ENCODE measurements around the gene KATNAL1.
A peak's percentile ranks its signal among the peaks of the same experiment; 100 is the strongest.
"Not testable (repeated sequence)": the region's sequence is repeated elsewhere in the genome, so short reads cannot be mapped to it uniquely, and the experiment has no call there.

Gene KATNAL1

GRCh38 chr13:30290812-30291436 lies 16.4 kb downstream of the KATNAL1 start:
- FAIRE-seq = no peak

- no peak for FAIRE-seq
Observed at GRCh38 chr13:30289533-30289932, 17.8 kb downstream of the KATNAL1 start.

GRCh38 chr13:30286059-30286458 lies 21.3 kb downstream of the KATNAL1 start:
- FAIRE-seq = not testable (repeated sequence)

DNA sequence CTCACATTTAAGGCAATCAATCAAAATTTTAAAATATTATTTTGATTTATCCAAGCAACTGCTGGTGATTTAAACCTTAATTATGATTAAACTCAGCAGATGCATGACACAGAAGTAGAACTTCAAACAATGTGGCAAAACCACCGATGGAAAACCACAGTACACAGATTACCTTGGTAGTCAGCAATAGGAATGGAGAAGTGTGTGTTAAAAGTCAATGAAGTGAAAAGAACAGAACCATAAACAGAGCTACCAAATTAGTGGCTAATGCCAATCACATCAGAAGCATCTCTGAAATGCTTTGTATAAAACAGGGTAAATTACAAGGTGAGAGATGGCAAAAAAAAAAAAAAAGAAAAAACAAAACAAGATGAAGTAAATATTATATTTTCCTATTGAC lies 31.2 kb downstream of the KATNAL1 start:
- FAIRE-seq = no peak

- no peak for FAIRE-seq
Observed at GRCh38 chr13:30274083-30274482, 33.3 kb downstream of the KATNAL1 start.

GRCh38 chr13:30270035-30270434 lies 37.3 kb downstream of the KATNAL1 start:
- not testable (repeated sequence) for FAIRE-seq

GRCh38 chr13:30268673-30269072 lies 38.7 kb downstream of the KATNAL1 start:
- no peak for FAIRE-seq

DNA sequence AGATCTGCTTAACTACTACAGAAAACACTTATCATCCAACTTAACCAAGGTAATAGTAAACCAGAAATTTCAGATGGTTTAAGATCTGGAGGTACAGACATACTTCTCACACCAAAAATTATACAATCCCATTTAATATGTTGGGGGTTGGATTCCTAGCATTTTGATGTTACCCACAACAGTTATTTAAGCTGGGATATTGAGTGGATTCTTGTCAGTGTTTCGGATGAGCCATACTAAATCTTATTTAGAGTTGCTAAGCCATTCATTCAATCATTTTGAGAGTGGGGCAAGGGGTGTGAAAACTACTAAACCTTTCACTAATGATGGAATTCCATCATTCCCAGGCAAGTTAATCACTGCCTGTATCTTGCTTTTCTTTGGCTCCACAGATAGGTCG lies 40.6 kb downstream of the KATNAL1 start:
- FAIRE-seq = no peak

DNA sequence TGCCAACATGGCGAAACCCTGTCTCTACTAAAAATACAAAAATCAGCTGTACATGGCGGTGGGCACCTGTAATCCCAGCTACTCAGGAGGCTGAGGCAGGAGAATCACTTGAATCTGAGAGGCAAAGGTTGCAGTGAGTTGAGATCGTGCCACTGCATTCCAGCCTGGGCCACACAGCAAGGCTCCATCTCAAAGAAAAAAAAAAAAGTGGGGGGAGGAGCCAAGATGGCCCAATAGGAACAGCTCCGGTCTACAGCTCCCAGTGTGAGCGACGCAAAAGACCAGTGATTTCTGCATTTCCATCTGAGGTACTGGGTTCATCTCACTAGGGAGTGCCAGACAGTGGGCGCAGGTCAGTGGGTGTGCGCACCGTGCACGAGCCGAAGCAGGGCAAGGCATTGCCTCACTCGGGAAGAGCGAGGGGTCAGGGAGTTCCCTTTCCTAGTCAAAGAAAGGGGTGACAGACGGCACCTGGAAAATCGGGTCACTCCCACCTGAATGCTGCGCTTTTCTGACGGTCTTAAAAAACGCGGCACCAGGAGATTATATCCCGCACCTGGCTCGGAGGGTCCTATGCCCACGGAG lies 48.1 kb downstream of the KATNAL1 start:
- FAIRE-seq = not testable (repeated sequence)

GRCh38 chr13:30257468-30258099 lies 49.8 kb downstream of the KATNAL1 start:
- FAIRE-seq = no peak

DNA sequence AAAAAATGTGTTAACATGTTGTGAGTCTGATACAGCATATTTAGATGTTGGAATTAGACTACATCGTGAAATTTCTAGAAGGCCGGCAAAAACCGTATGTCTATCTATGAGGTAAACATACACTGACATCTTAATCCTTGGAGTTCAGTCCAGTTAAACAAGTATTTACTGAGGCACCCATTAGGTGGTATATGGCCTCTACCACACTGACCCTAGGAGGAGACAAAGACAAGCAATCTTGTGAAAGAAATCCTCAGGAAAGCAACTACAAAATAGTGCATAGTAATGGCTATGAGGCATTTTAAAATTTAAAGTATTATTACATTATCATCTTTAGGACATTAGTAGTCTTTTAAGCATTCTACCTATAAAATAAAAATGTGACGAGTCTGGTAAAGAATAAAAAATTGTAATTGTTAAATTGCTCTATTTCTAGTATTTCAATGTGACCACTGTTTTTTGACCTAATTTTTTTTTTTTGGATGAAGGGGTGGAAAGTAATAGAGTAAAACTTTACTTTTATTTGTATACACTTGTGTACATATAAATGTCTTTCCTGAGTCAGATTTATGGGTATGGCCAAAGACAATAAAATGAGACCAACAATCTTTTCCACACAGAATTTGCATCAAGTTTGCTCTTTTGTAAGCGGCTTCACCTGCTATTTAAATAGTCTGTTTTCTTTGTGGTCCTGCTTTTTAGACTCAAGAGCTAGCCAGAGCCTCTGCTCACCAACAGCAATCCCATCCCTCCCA lies 50.5 kb downstream of the KATNAL1 start:
- no peak for FAIRE-seq

DNA sequence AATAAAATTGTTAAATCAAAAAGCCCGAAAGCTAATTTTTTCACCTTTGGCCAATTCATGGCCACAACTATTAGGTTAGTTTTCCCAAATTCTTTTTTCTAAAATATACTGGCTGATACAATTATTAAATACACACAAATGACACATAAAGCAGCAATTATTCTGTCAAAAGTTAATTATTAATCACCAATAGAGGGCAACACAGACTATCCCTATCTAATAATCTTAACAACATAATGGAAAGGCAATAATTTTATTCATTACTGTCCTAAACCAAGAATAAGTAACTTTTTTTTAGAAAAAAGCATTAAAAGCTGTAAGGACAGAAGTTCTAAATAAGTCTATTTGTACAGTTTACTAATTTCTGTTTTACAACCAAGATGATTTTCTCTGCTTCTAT lies 51.7 kb downstream of the KATNAL1 start:
- FAIRE-seq = peak; percentile 31

DNA sequence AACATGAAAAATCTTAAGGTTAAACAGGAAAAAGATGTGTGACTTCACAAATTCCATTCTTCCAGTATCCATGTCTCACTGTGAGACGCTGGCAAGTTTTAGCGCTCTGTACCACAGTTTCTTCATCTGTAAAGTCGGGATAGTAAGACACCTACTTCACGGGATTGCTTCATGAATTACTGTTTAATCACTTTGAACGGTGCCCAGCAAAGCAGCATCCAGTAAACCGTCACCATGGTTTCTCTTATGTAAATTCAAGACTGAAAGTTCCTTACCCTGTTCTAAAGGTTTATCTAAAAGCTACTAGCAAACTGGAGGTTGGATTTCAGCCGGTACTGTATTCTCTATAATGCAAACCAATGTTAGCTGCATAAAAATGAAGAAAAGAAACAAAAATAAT lies 53.5 kb downstream of the KATNAL1 start:
- FAIRE-seq = no peak

- no peak for FAIRE-seq
Observed at GRCh38 chr13:30247406-30247805, 59.9 kb downstream of the KATNAL1 start.

DNA sequence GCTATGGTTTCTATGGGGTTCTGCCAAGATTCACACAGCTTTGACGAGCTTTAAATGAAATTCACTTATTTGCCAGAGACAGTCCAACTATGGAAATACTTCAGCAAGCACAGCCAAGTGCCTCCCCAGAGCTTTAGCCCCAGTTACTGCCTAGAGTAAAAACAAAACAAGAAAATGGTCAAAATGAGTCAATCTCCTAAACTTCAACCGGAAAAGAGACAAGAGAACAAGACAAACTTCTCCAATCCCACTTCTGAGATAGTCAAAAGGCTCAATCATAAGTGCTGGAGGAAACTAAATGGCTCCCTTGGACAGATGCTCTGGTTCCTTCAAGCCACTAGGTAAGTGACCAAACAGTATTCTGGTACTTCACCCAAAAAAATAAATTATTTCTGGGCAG lies 65.8 kb downstream of the KATNAL1 start:
- no peak for FAIRE-seq

- FAIRE-seq = no peak
Observed at GRCh38 chr13:30240608-30241007, 66.7 kb downstream of the KATNAL1 start.

- FAIRE-seq = no peak
Observed at GRCh38 chr13:30235216-30235615, 72.1 kb downstream of the KATNAL1 start.

DNA sequence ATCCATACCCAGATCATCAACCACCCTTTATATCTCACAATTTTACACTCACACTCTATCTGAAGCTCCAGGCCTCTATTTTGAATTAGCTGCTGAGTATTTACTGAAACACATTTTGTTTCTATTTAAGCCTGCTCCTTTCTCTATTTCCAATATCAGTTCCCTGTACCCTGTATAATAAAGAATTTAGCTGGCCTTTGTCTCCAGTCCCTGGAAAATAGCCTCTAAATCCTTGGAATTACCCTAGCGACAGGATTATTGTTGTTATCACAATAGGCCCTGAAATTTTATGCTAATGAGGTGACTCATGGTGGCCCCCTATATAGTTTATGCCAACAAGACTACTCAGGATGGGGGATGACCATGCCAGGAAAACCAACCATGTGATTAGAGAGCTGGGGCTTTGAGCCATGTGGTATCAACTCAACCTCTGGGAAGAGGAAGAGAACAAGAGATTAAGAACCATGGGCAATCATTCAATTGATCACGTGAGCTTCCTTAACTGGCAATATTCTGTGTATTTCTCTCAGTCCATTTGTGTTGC lies 72.7 kb downstream of the KATNAL1 start:
- no peak for FAIRE-seq

DNA sequence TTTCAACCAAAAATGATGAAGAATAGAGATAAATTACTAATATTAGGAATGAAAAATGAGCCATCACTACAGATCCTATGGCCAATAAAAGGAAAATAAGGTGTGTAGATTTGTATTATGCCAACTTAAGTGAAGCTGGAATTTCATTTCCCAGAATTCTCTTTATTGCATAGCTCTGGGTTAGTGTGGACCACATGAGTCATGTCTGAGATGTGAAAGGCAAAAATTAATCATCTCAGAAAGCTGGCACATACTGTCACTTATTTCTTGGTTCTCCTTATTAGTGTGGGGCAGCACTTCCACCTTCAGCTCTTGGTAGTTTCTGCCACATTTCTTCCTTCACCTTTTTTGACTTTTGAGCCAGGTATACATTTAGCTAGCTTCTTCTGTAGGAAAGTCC lies 82.6 kb downstream of the KATNAL1 start:
- no peak for FAIRE-seq

- FAIRE-seq = no peak
Observed at GRCh38 chr13:30222254-30222653, 85.1 kb downstream of the KATNAL1 start.

- FAIRE-seq = no peak
Observed at GRCh38 chr13:30216111-30216510, 91.2 kb downstream of the KATNAL1 start.

DNA sequence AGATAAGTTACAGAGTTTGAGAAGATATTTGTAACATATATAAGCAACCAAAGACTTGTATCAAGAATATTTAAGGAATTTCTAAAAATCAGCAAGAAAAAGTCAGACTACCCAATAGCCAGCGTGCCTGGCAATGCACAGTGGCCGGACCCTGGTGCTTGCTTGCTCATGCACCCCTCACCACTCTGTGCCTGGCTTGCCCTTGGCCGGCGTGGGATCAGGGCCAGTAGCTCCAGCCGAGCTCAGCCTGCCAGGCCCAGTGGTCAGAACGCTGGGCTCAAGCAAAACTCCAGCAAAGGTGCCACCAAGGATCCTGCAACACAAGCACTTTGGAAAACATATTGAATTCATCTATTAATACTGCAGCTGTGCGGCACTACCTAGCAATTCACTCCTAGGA lies 95.1 kb downstream of the KATNAL1 start:
- FAIRE-seq = no peak

DNA sequence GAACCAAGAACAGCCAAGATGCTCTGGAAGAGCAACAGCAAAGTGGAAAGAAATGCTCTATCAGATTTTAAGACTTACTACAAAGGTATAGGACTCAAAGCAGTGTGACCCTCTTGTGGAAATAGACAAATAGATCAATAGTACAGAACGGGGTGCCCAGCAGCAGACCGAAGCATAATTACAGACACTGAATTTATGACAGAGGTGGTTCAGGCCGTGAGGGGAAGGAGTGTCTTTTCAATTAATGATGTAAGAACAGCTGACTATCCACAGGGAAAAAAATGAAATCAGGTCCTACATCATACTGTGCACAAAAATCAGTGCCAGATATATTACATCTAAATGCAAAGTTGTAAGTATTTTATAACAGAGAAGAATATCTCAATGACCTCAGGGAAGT lies 95.6 kb downstream of the KATNAL1 start:
- no peak for FAIRE-seq

- FAIRE-seq = no peak
Observed at GRCh38 chr13:30204564-30204963, 102.8 kb downstream of the KATNAL1 start.
